ENCODE data around the gene MICAL1.

- TF ChIP-seq CTCF (conservative IDR thresholded peaks at IDR 0.05; ENCODE audit: low read depth, low read length) = no peak
- no peak for TF ChIP-seq EZH2phosphoT487 (IDR thresholded peaks at IDR 0.05; ENCODE audit: borderline replicate concordance, low read length)
- TF ChIP-seq EZH2 (IDR thresholded peaks at IDR 0.05; ENCODE audit: low read length, unreplicated experiment) = no peak
Observed at GRCh38 chr6:109477184-109477583, 21.6 kb upstream of the MICAL1 start.

Data from PC-3 (cell line).